ENCODE measurements around the gene DIS3.
"Not testable (repeated sequence)": the region's sequence is repeated elsewhere in the genome, so short reads cannot be mapped to it uniquely, and the experiment has no call there.

The DIS3 gene

GRCh38 chr13:72781451-72782439, at the start of gene DIS3, which contains the start of gene PIBF1:
Gene DIS3 (minus strand): TSS chr13:72781900. CDS start chr13:72781832, 68 bp downstream.
Gene PIBF1 (plus strand): TSS chr13:72782133. CDS start chr13:72783470, 1,337 bp downstream.
- peak; percentile 99 to 100 for DNase-seq

- no peak for DNase-seq
Observed at GRCh38 chr13:72823724-72824123, 42.0 kb upstream of the DIS3 start.

GRCh38 chr13:72823081-72823480, 41.4 kb upstream of the DIS3 start:
- DNase-seq = no peak

GRCh38 chr13:72820898-72821279, 39.2 kb upstream of the DIS3 start:
- no peak for DNase-seq

- DNase-seq = no peak
Observed at GRCh38 chr13:72820156-72820897, 38.6 kb upstream of the DIS3 start.

- peak in 1 of 2 experiments; percentile 58 for DNase-seq
Observed at GRCh38 chr13:72808917-72809500, 27.3 kb upstream of the DIS3 start.

GRCh38 chr13:72806514-72806913, 24.8 kb upstream of the DIS3 start:
- DNase-seq = not testable (repeated sequence)

- no peak for DNase-seq
Observed at GRCh38 chr13:72805676-72806346, 24.1 kb upstream of the DIS3 start.

- no peak for DNase-seq
Observed at GRCh38 chr13:72804301-72804700, 22.6 kb upstream of the DIS3 start.

- no peak for DNase-seq
Observed at GRCh38 chr13:72798817-72799216, 17.1 kb upstream of the DIS3 start.

- no peak for DNase-seq
Observed at GRCh38 chr13:72792640-72793039, 10.9 kb upstream of the DIS3 start.

GRCh38 chr13:72788831-72789230, 7.1 kb upstream of the DIS3 start:
- DNase-seq = no peak

GRCh38 chr13:72784679-72785078, 3.0 kb upstream of the DIS3 start:
- DNase-seq = not testable (repeated sequence)

GRCh38 chr13:72782717-72783116, 1.0 kb upstream of the DIS3 start:
- DNase-seq = peak in 1 of 2 experiments; percentile 9

- no peak for DNase-seq
Observed at GRCh38 chr13:72774019-72774418, 7.7 kb downstream of the DIS3 start.

- DNase-seq = no peak
Observed at GRCh38 chr13:72763411-72763810, 18.3 kb downstream of the DIS3 start.

GRCh38 chr13:72760189-72760588, 21.5 kb downstream of the DIS3 start:
- no peak for DNase-seq

- DNase-seq = no peak
Observed at GRCh38 chr13:72757792-72758535, 23.7 kb downstream of the DIS3 start.

GRCh38 chr13:72754111-72754510, 27.6 kb downstream of the DIS3 start:
- DNase-seq = no peak

- DNase-seq = no peak
Observed at GRCh38 chr13:72751220-72751619, 30.5 kb downstream of the DIS3 start.

- DNase-seq = no peak
Observed at GRCh38 chr13:72745260-72745659, 36.4 kb downstream of the DIS3 start.

GRCh38 chr13:72740015-72740414, 41.7 kb downstream of the DIS3 start:
- DNase-seq = no peak

Measured in NCI-H526 (cell line).